Tibial nerve (tissue), 3 donors: ENCODE data around the gene BET1L.

Source experiments
- POLR2A ChIP-seq, 2 donors: fragments of 450-650 bp; IDR thresholded peaks; one replicate each; pipeline ENCODE4 v1.6.1; 2017; ENCODE audit warnings: antibody characterized with exemption in 2 of 2, mild to moderate bottlenecking in 2 of 2, moderate library complexity in 2 of 2
- TF ChIP-seq, protein P1 (sequence below), 5 experiments: fragments of 200-600 bp in 3 of 5; fragments of 450-650 bp in 2 of 5; sonication (generic) in 3 of 5; IDR thresholded peaks; one replicate each; pipeline ENCODE4 v1.5.1; 2016 to 2019; ENCODE audit warnings: antibody characterized with exemption in 5 of 5, mild to moderate bottlenecking in 3 of 5, moderate library complexity in 2 of 5

DNA sequence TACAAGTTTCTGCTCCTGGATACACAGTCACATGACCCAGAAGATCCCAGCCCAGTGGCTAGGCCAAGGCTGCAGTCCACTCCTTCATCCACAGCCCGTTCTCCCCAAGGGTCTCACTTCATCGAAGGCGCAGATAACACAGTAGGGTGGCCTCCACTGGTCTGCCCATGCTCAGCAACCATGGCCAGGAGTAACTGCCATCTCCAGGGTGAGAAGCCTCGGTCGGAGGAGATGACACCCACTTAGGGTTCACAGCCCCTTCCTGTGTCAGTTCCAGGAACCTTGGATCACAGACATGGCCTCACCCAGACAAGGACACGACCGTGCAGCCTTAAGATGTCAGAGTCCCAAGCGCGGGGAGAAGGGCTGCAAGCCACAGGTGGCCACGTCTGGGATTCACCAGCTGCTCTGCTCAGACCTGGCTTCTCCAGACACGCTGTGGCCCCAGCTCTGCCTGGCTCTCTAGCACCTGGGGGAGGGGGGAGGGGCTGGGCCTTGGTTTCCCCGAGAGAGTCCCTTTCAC, 2.6 kb downstream of the BET1L start:
- TF ChIP-seq, protein P1, sequence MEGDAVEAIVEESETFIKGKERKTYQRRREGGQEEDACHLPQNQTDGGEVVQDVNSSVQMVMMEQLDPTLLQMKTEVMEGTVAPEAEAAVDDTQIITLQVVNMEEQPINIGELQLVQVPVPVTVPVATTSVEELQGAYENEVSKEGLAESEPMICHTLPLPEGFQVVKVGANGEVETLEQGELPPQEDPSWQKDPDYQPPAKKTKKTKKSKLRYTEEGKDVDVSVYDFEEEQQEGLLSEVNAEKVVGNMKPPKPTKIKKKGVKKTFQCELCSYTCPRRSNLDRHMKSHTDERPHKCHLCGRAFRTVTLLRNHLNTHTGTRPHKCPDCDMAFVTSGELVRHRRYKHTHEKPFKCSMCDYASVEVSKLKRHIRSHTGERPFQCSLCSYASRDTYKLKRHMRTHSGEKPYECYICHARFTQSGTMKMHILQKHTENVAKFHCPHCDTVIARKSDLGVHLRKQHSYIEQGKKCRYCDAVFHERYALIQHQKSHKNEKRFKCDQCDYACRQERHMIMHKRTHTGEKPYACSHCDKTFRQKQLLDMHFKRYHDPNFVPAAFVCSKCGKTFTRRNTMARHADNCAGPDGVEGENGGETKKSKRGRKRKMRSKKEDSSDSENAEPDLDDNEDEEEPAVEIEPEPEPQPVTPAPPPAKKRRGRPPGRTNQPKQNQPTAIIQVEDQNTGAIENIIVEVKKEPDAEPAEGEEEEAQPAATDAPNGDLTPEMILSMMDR (IDR thresholded peaks at IDR 0.05) = no peak
- TF ChIP-seq POLR2A (IDR thresholded peaks at IDR 0.05) = no peak
